ENCODE results near the gene TREX2.

TREX2 gene

GRCh38 chrX:153485396-153486080 lies 39.7 kb upstream of the TREX2 start:
- H3K4me3 ChIP-seq (ENCODE audit: low read depth, low read length): no peak overlapping the region
- no peak for DNase-seq (ENCODE audit: low read depth)
- TF ChIP-seq, protein P1, sequence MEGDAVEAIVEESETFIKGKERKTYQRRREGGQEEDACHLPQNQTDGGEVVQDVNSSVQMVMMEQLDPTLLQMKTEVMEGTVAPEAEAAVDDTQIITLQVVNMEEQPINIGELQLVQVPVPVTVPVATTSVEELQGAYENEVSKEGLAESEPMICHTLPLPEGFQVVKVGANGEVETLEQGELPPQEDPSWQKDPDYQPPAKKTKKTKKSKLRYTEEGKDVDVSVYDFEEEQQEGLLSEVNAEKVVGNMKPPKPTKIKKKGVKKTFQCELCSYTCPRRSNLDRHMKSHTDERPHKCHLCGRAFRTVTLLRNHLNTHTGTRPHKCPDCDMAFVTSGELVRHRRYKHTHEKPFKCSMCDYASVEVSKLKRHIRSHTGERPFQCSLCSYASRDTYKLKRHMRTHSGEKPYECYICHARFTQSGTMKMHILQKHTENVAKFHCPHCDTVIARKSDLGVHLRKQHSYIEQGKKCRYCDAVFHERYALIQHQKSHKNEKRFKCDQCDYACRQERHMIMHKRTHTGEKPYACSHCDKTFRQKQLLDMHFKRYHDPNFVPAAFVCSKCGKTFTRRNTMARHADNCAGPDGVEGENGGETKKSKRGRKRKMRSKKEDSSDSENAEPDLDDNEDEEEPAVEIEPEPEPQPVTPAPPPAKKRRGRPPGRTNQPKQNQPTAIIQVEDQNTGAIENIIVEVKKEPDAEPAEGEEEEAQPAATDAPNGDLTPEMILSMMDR (IDR thresholded peaks at IDR 0.05; ENCODE audit: insufficient read depth, low read depth, low read length, missing control alignments): no peak

- no peak for DNase-seq (ENCODE audit: low read depth)
- no peak overlapping the region for H3K4me3 ChIP-seq (ENCODE audit: low read depth, low read length)
- TF ChIP-seq, protein P1 (IDR thresholded peaks at IDR 0.05; ENCODE audit: insufficient read depth, low read depth, low read length, missing control alignments): no peak
These were observed 36.6 kb upstream of the TREX2 start for GRCh38 chrX:153482376-153483015.

GRCh38 chrX:153481043-153481442 lies 35.2 kb upstream of the TREX2 start:
- H3K4me3 ChIP-seq (ENCODE audit: low read depth, low read length): no peak overlapping the region
- TF ChIP-seq, protein P1 (IDR thresholded peaks at IDR 0.05; ENCODE audit: insufficient read depth, low read depth, low read length, missing control alignments): no peak
- DNase-seq (ENCODE audit: low read depth): no peak

DNA sequence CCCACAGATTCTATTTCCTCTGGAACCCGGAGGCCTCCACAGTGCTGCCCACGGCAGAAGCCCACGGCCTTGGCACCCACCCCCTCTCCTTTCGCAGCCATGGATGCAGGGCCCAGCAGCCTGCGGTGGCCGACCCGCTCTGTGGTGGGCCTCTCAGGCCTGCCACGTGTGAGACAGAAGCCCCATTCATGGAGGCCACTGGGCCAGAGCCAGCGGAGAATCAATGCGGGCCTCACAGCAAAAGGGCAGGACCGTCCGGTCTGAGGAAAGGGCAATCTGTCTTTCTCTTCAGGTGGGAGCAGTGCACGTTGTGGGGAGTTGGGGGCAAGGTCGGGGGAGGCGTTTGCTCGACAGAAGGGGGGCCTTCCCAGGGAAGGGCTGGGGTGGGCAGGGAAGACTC lies 32.9 kb upstream of the TREX2 start:
- TF ChIP-seq, protein P1 (IDR thresholded peaks at IDR 0.05; ENCODE audit: insufficient read depth, low read depth, low read length, missing control alignments): no peak
- no peak for DNase-seq (ENCODE audit: low read depth)
- no peak overlapping the region for H3K4me3 ChIP-seq (ENCODE audit: low read depth, low read length)

DNA sequence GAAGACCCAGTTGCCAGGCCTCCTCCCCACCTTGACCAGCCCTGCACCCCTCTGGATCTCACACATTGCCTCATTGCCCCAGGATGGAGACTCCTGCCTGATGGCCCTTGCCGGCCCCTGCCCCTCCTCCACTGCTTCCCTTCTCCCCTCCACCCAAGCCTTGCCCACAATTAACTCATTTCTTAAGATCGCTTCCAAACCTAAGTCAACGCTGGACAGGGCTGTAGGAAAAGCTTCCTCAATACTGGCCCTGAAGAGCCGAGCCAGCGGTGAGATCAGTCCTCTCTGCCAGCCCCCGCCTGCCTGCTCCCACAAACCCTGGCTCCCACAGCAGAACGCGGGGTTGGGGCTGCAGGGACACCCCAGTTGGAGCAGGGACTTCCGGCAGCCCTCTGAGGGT lies 32.0 kb upstream of the TREX2 start:
- TF ChIP-seq, protein P1 (IDR thresholded peaks at IDR 0.05; ENCODE audit: insufficient read depth, low read depth, low read length, missing control alignments): no peak
- no peak overlapping the region for H3K4me3 ChIP-seq (ENCODE audit: low read depth, low read length)
- DNase-seq (ENCODE audit: low read depth): no peak

DNA sequence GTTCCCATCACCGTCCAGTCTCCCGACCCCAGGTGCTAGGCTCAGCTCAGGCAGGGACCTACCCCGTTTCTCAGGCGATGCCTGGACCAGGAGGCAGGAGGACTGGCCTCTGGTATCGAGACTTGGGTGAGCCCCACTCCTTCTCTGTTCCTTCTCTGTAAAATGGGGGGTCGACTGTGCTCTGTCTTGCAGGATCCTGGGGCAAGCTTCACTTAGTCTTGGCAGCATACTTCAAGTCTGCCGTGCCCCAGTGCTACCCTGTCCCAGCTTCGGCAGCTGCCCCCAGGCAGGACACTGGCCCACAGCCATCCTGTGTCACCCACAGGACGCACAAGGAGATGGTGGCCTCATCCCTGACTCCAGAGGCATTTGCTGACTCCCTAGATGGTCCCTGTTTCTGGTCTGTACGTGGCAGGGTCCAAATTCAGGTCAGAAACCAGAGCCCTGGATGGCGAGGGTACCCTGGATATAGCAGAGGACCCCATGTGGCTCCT lies 31.6 kb upstream of the TREX2 start:
- TF ChIP-seq, protein P1 (IDR thresholded peaks at IDR 0.05; ENCODE audit: insufficient read depth, low read depth, low read length, missing control alignments): no peak
- no peak overlapping the region for H3K4me3 ChIP-seq (ENCODE audit: low read depth, low read length)
- DNase-seq (ENCODE audit: low read depth): no peak
